ENCODE results near the gene PLCL1.

PLCL1 gene

DNA sequence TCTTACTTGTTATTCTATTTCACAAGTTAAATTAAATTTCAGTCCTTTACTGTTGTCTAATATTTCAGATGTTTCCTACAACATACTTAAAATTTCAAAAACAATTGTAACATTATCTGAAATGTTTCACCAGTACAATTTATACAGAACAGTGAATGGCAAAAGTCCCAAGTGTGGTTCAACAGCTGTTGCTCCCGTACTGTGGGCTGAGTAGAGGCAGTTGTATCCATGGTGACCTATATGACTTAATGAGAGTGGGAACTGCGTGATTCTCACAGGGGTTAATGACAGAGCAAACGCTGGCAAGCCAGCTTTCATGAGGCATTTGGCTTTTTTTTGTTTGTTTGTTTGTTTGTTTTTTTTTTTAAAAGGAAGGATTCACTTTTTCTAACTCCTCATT is 5.3 kb upstream of the PLCL1 start:
- H3K4me3 ChIP-seq (ENCODE audit: low read depth, low read length) = no peak overlapping the region
- TF ChIP-seq, protein P1, sequence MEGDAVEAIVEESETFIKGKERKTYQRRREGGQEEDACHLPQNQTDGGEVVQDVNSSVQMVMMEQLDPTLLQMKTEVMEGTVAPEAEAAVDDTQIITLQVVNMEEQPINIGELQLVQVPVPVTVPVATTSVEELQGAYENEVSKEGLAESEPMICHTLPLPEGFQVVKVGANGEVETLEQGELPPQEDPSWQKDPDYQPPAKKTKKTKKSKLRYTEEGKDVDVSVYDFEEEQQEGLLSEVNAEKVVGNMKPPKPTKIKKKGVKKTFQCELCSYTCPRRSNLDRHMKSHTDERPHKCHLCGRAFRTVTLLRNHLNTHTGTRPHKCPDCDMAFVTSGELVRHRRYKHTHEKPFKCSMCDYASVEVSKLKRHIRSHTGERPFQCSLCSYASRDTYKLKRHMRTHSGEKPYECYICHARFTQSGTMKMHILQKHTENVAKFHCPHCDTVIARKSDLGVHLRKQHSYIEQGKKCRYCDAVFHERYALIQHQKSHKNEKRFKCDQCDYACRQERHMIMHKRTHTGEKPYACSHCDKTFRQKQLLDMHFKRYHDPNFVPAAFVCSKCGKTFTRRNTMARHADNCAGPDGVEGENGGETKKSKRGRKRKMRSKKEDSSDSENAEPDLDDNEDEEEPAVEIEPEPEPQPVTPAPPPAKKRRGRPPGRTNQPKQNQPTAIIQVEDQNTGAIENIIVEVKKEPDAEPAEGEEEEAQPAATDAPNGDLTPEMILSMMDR (conservative IDR thresholded peaks at IDR 0.05; ENCODE audit: low read depth, low read length) = no peak
- DNase-seq (ENCODE audit: low read depth) = no peak

- no peak overlapping the region for H3K4me3 ChIP-seq (ENCODE audit: low read depth, low read length)
- DNase-seq (ENCODE audit: low read depth) = no peak
- TF ChIP-seq, protein P1 (conservative IDR thresholded peaks at IDR 0.05; ENCODE audit: low read depth, low read length) = no peak
Observed at GRCh38 chr2:197800091-197800490, 4.3 kb upstream of the PLCL1 start.

DNA sequence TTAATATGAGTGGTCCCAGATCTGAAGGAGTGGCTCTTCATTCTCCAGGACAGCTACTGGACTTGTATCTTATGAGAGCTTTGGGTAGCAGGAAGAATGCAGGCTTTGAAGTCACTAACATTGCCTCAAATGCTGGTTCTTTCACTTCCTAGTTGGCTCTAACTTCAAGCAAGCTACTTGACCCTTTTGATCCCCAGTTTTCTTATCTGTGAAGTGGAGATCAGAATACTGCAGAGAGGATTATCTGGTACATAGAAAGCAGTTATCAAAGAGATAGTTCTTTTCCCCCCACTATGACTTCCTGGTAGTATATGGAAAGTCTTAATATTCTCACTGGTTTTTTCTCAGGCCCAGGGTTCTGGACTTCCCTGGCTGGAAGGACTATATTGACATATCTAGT is 3.4 kb upstream of the PLCL1 start:
- H3K4me3 ChIP-seq (ENCODE audit: low read depth, low read length) = no peak overlapping the region
- TF ChIP-seq, protein P1 (conservative IDR thresholded peaks at IDR 0.05; ENCODE audit: low read depth, low read length) = no peak
- no peak for DNase-seq (ENCODE audit: low read depth)

GRCh38 chr2:197803033-197803444 is 1.4 kb upstream of the PLCL1 start:
- DNase-seq (ENCODE audit: low read depth) = peak; percentile 79
- H3K4me3 ChIP-seq (ENCODE audit: low read depth, low read length) = no peak overlapping the region
- TF ChIP-seq, protein P1 (conservative IDR thresholded peaks at IDR 0.05; ENCODE audit: low read depth, low read length) = peak; percentile 82

DNA sequence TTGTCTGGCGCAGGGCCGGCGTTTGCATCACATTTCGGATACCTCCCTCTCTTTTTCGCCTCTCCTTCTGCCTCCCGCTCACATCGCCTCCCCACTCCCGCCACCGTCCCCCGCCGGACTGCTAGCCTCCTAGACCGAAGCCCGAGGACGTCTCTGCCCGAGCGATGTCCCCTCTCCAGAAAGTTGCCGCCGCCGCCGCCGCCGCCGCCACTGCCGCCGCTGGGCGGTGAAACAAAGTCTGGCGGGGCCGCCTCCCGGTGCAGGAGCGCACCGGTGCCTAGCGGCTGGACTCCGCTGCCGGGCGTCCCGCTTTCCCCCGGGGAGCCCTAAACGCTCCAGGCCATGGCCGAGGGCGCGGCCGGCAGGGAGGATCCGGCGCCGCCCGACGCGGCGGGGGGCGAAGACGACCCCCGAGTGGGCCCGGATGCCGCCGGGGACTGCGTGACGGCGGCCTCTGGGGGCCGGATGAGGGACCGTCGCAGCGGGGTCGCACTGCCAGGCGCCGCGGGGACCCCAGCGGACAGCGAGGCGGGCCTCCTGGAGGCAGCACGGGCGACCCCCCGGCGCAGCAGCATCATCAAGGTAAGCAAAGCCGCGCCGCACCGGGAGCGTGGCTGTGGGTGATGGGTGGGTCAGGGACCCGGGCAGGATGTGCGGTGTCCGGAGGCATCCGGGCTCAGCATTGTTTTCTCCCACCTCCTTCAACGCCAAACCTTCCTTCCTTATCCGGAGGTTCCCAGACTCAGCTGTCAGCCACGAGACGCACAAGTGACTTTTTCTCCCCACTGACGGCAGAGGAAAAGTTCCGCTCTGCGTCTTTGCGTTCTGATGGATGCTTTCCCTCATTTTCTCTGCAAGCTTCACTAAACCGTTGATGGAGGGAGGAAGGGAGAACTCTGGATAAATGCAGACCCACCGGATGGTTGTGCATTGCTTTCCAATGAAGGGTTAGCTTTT is 643 bp downstream of the PLCL1 start:
- TF ChIP-seq, protein P1 (conservative IDR thresholded peaks at IDR 0.05; ENCODE audit: low read depth, low read length) = no peak
- DNase-seq (ENCODE audit: low read depth) = peak; percentile 10
- peak overlapping the region; percentile 63 for H3K4me3 ChIP-seq (ENCODE audit: low read depth, low read length)

- TF ChIP-seq, protein P1 (conservative IDR thresholded peaks at IDR 0.05; ENCODE audit: low read depth, low read length) = no peak
- peak; percentile 6 for DNase-seq (ENCODE audit: low read depth)
- peak overlapping the region; percentile 63 for H3K4me3 ChIP-seq (ENCODE audit: low read depth, low read length)
Observed at GRCh38 chr2:197805715-197806633, 1.6 kb downstream of the PLCL1 start.
